HG03571 (cell line): ENCODE measurements around the gene AMER2.
"Not testable (repeated sequence)": the region's sequence is repeated elsewhere in the genome, so short reads cannot be mapped to it uniquely, and the experiment has no call there.

Source experiments
- ATAC-seq: cut with Tn5 transposase; IDR thresholded peaks from one replicate; pipeline ENCODE4 v1.9.1; 2021; ENCODE audit not compliant: unreplicated experiment

The AMER2 gene

GRCh38 chr13:25181597-25181996, 9.5 kb upstream of the AMER2 start:
- ATAC-seq = peak; percentile 16

- ATAC-seq = peak; percentile 69
These were observed 8.9 kb upstream of the AMER2 start for GRCh38 chr13:25180775-25181537.

- ATAC-seq = no peak
These were observed 8.0 kb upstream of the AMER2 start for GRCh38 chr13:25179832-25180774.

- no peak for ATAC-seq
These were observed 6.9 kb upstream of the AMER2 start for GRCh38 chr13:25179011-25179410.

GRCh38 chr13:25178070-25178469, 6.0 kb upstream of the AMER2 start:
- ATAC-seq = no peak

- no peak for ATAC-seq
These were observed 5.5 kb upstream of the AMER2 start for GRCh38 chr13:25177636-25178035.

GRCh38 chr13:25177012-25177411, 4.9 kb upstream of the AMER2 start:
- ATAC-seq = no peak

- no peak for ATAC-seq
These were observed 3.3 kb upstream of the AMER2 start for GRCh38 chr13:25175431-25175830.

- no peak for ATAC-seq
These were observed 2.9 kb upstream of the AMER2 start for GRCh38 chr13:25175026-25175425.

- ATAC-seq = no peak
These were observed 2.2 kb upstream of the AMER2 start for GRCh38 chr13:25174304-25174703.

GRCh38 chr13:25172303-25172630, 179 bp upstream of the AMER2 start:
- no peak for ATAC-seq

GRCh38 chr13:25171170-25171516, 945 bp downstream of the AMER2 start:
- no peak for ATAC-seq

GRCh38 chr13:25170554-25171111, 1.5 kb downstream of the AMER2 start:
- ATAC-seq = no peak

GRCh38 chr13:25169951-25170553, 2.0 kb downstream of the AMER2 start:
- ATAC-seq = no peak

GRCh38 chr13:25169356-25169755, 2.7 kb downstream of the AMER2 start:
- ATAC-seq = no peak

GRCh38 chr13:25168790-25169189, 3.3 kb downstream of the AMER2 start:
- no peak for ATAC-seq

- ATAC-seq = no peak
These were observed 4.5 kb downstream of the AMER2 start for GRCh38 chr13:25167382-25168174.

- ATAC-seq = no peak
These were observed 5.8 kb downstream of the AMER2 start for GRCh38 chr13:25166306-25166705.

GRCh38 chr13:25165663-25166062, 6.4 kb downstream of the AMER2 start:
- no peak for ATAC-seq

- ATAC-seq = not testable (repeated sequence)
These were observed 6.9 kb downstream of the AMER2 start for GRCh38 chr13:25165163-25165562.

- ATAC-seq = no peak
These were observed 14.4 kb downstream of the AMER2 start for GRCh38 chr13:25157681-25158080.
